CD4-positive, CD25-positive, alpha-beta regulatory T cell (primary cell): ENCODE measurements around the gene PAK5. TPM values are rescaled to one million over a fixed set of nuclear protein-coding genes. Genes with fewer than 3 reads are reported as not detected.

ENCODE experiments used
- ATAC-seq, 2 donors: fragments of 150-1000 bp; cut with Tn5 transposase; one replicate each; pipeline ENCODE4 v1.10.0; 2021; ENCODE audit warnings: low read depth in 2 of 2, moderate number of reproducible peaks in 2 of 2, moderate library complexity in 1 of 2
- DNase-seq, 3 donors: peaks; one replicate each; pipeline versions ENCODE4 v3.0.0 to v3.0.0-alpha.2; 2012 to 2022; ENCODE audit warnings: mixed read lengths in 1 of 3
- H3K27ac ChIP-seq: one replicate; pipeline ENCODE4 v1.7.0; 2013; ENCODE audit warnings: mild to moderate bottlenecking, low read length; ENCODE audit not compliant: insufficient read depth, poor library complexity, severe bottlenecking
- H3K27me3 ChIP-seq: one replicate; pipeline ENCODE4 v1.7.0; 2013; ENCODE audit warnings: low read length; ENCODE audit not compliant: control insufficient read depth, insufficient read depth
- H3K36me3 ChIP-seq: one replicate; pipeline ENCODE4 v1.7.0; 2013; ENCODE audit warnings: mild to moderate bottlenecking, low read length, moderate library complexity; ENCODE audit not compliant: control insufficient read depth, insufficient read depth
- H3K4me1 ChIP-seq: 2 replicates; pipeline ENCODE4 v1.7.0; 2013; ENCODE audit warnings: mild to moderate bottlenecking, low read length; ENCODE audit not compliant: insufficient read depth, control insufficient read depth, poor library complexity, severe bottlenecking
- H3K4me3 ChIP-seq: one replicate; pipeline ENCODE4 v1.7.0; 2013; ENCODE audit warnings: low read depth, mild to moderate bottlenecking, low read length, moderate library complexity
- H3K9me3 ChIP-seq, 2 experiments: 1 replicate in 1 of 2; 2 replicates in 1 of 2; pipeline ENCODE4 v1.7.0; 2013; ENCODE audit warnings: low read length in 2 of 2, mild to moderate bottlenecking in 1 of 2, moderate library complexity in 1 of 2; ENCODE audit not compliant: control insufficient read depth in 2 of 2
- H3K27ac Mint-ChIP-seq, 3 donors: one replicate each; pipeline ENCODE4 v1.8.0; 2020 to 2022; ENCODE audit warnings: mild to moderate bottlenecking in 3 of 3, mixed read lengths in 3 of 3, moderate library complexity in 2 of 3
- H3K27me3 Mint-ChIP-seq: one replicate; pipeline ENCODE4 v1.8.0; 2022; ENCODE audit warnings: mild to moderate bottlenecking, mixed read lengths
- H3K36me3 Mint-ChIP-seq: one replicate; pipeline ENCODE4 v1.8.0; 2020; ENCODE audit warnings: mixed read lengths
- H3K4me1 Mint-ChIP-seq, 4 donors: one replicate each; pipeline ENCODE4 v1.8.0; 2020 to 2022; ENCODE audit warnings: mixed read lengths in 4 of 4, mild to moderate bottlenecking in 1 of 4
- H3K4me3 Mint-ChIP-seq, 4 donors: one replicate each; pipeline ENCODE4 v1.8.0; 2020 to 2022; ENCODE audit warnings: mild to moderate bottlenecking in 4 of 4, mixed read lengths in 4 of 4, moderate library complexity in 3 of 4
- H3K9me3 Mint-ChIP-seq, 7 donors: one replicate each; pipeline ENCODE4 v1.8.0; 2020 to 2022; ENCODE audit warnings: mixed read lengths in 7 of 7, mild to moderate bottlenecking in 3 of 7, moderate library complexity in 2 of 7
- polyA plus RNA-seq, 4 donors: library from polyadenylated mRNA; unstranded; fragments of 300-500 nt; fragmentation: Illumina TruSeq; gene quantifications; one replicate each; pipeline ENCODE4 v1.2.3, GENCODE V29; 2021
- total RNA-seq: library from RNA; stranded (reverse); gene quantifications from one replicate; pipeline ENCODE4 v1.2.3, GENCODE V29; 2022

The PAK5 gene
- total RNA-seq (not detected), polyA plus RNA-seq (not detected)

DNA sequence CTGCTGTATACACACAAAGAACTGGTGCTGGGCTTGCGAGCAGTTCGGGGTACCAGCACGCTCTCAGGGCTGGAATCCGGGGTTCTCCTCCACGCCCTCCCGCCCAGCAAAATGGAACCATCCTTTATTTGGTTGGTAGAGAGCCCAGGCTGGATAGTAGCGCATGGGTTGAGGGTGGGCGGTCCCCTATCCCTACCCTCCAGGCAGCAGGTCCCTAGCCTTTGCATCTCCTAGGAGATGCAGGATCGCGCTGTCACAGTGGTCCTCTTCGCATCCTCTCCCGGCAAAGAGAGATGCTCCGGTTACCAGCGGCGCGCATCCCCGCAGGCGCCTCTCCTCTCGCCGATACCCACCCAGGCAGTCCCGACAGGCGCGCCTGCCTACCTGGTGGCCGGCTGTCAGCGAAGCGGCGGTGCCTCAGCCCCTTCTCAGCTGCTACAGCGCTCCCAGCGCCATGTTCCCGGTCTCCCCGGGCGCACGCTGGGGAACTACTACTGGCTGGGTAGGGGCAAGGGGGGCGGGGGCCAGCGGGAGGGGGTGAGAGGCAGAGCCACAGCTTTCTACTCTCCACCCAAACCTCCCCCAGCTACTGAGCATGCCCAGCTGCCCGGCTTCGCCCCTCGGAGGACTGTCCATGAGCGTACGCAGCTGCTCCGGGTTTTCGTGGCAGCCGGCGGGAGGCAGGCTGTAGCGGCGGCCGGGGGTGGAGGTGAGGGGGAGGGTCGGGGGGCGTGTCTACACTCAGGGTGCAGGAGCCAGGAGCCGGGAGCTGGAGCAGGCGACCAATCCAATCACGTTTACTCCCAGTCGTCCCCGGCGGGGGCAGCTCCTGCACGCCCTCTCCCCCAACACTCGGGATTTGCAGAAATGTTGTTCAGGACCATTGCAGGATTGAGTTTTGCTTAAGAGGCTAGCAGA lies at the start of gene PAK5:
TSS of gene PAK5 (minus strand) at position 699 of the 918 bp plus-strand sequence. CDS start 194,748 bp downstream, outside the sequence.
- Histone ChIP-seq H3K4me1 (no peaks in the 10 kb centered on the region), H3K9me3 (peaks cover 0 to 3% of the 10 kb centered on the region in 2 experiments), H3K27me3 (peaks cover 2% of the 10 kb centered on the region), H3K36me3 (no peaks in the 10 kb centered on the region), H3K27ac (no peak within 1 kb of the TSS), H3K4me3 (no peak within 1 kb of the TSS)
- no peak within 1 kb of the TSS for H3K4me3 Mint-ChIP-seq
- H3K36me3 Mint-ChIP-seq, result no peaks in the 10 kb centered on the region
- no peak within 1 kb of the TSS for H3K27ac Mint-ChIP-seq
- ATAC-seq (no peak), DNase-seq (no peak)
- H3K4me1 Mint-ChIP-seq, result no peaks in the 10 kb centered on the region
- H3K27me3 Mint-ChIP-seq, result peaks cover 14% of the 10 kb centered on the region
- peaks cover 0 to 9% (median 3%) of the 10 kb centered on the region in 7 donors for H3K9me3 Mint-ChIP-seq

DNA sequence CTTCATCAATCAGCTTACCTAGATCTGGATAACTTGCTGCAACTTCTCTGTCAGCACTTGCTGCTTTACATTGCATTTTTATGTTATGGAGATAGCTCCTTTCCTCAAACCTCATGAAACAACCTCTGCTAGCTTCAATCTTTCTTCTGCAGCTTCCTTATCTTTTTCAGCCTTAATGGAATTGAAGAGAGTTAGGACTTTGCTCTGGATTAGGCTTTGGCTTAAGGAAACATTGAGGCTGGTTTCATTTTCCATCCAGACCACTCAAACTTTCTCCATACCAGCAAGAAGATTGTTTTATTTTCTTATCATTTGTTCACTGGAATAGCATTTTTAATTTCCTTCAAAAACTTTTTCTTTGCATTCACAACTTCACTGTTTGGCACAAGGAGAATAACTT lies 48.8 kb upstream of the PAK5 start:
- H3K4me1 Mint-ChIP-seq, result no peaks in the 10 kb centered on the region
- ATAC-seq (no peak), DNase-seq (no peak)
- Histone ChIP-seq H3K4me3 (no peak overlapping the region), H3K27ac (no peak overlapping the region), H3K36me3 (no peaks in the 10 kb centered on the region), H3K27me3 (no peaks in the 10 kb centered on the region), H3K9me3 (no peaks in the 10 kb centered on the region), H3K4me1 (no peaks in the 10 kb centered on the region)
- H3K4me3 Mint-ChIP-seq, result no peak overlapping the region
- H3K9me3 Mint-ChIP-seq, result peaks cover 0 to 15% (median 3%) of the 10 kb centered on the region in 7 donors
- no peak overlapping the region for H3K27ac Mint-ChIP-seq
- no peaks in the 10 kb centered on the region for H3K27me3 Mint-ChIP-seq
- no peaks in the 10 kb centered on the region for H3K36me3 Mint-ChIP-seq

DNA sequence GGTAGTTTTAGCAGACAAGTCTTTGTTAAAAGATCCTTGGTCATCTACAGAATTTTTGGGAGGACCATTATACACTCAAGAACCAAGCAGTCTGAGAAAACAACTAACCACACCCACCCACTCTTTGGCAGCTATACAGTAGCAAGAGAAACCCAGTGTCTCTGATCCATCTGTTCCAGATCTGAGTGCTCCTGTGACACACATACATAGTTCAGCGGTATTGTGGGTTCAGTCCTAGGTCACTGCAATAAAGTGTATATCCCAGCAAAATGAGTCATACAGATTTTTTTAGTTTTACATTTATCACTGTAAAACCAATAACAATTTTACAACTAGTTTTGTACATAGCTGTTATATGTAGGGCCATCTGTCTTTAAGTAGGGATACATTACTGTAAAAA lies 47.4 kb upstream of the PAK5 start:
- no peak overlapping the region for H3K4me3 ChIP-seq
- no peaks in the 10 kb centered on the region for H3K36me3 ChIP-seq
- no peaks in the 10 kb centered on the region for H3K9me3 ChIP-seq
- no peaks in the 10 kb centered on the region for H3K27me3 ChIP-seq
- DNase-seq, result no peak
- Mint-ChIP-seq H3K27me3 (no peaks in the 10 kb centered on the region), H3K4me3 (no peak overlapping the region), H3K9me3 (peaks cover 0 to 15% (median 4%) of the 10 kb centered on the region in 7 donors), H3K4me1 (no peaks in the 10 kb centered on the region), H3K36me3 (no peaks in the 10 kb centered on the region), H3K27ac (no peak overlapping the region)
- ATAC-seq, result no peak
- H3K4me1 ChIP-seq, result no peaks in the 10 kb centered on the region
- H3K27ac ChIP-seq, result no peak overlapping the region

DNA sequence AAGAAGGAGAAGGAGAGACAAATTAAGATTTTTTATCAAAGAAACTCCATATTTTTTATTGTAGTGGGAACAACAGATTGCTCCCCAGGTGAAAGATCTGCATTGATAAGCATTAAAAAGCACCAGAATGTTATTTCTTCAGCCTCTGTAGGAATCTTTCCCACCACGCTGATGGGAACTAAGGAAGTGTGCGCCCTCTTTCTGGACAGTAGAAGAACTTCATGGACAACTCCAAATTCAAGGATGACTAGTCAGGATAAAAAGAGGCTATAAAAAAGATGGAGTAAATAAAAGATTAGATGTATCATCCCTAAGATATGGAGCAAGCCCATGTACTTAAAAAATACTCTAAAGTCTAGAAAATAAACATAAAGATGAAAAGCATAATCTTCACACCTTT lies 45.8 kb upstream of the PAK5 start:
- H3K9me3 ChIP-seq, result no peaks in the 10 kb centered on the region
- Mint-ChIP-seq H3K4me3 (no peak overlapping the region), H3K27me3 (no peaks in the 10 kb centered on the region)

DNA sequence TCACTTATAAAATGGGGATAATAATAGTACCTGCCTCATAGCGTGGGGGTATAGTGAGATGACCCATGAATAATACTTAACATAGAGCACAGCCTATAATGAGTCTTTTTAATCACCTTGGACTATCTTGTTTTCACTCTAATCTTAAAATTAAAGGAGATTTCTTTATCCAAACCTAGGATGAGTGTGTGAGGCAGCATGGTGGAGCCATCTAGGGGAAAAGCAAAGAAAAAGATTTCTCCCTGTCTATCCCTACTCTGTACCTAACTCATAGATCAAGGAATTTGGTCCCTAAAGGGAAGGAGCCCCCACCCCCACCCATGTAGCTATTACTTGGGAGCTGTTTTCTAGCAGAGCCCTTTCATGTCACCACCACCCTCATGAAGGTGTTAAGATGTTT lies 45.2 kb upstream of the PAK5 start:
- H3K9me3 ChIP-seq, result no peaks in the 10 kb centered on the region
- H3K36me3 ChIP-seq, result no peaks in the 10 kb centered on the region
- Mint-ChIP-seq H3K9me3 (peaks cover 0 to 7% (median 4%) of the 10 kb centered on the region in 7 donors), H3K4me1 (no peaks in the 10 kb centered on the region), H3K4me3 (no peak overlapping the region), H3K27me3 (no peaks in the 10 kb centered on the region), H3K27ac (no peak overlapping the region), H3K36me3 (no peaks in the 10 kb centered on the region)
- DNase-seq, result no peak
- H3K27me3 ChIP-seq, result no peaks in the 10 kb centered on the region
- H3K4me1 ChIP-seq, result no peaks in the 10 kb centered on the region
- no peak overlapping the region for H3K27ac ChIP-seq
- no peak overlapping the region for H3K4me3 ChIP-seq
- no peak for ATAC-seq

More for the DNA sequence above, 45.8 kb upstream of the PAK5 start:
- Histone ChIP-seq H3K36me3 (no peaks in the 10 kb centered on the region), H3K27me3 (no peaks in the 10 kb centered on the region), H3K4me1 (no peaks in the 10 kb centered on the region), H3K27ac (no peak overlapping the region), H3K4me3 (no peak overlapping the region)
- no peak overlapping the region for H3K27ac Mint-ChIP-seq
- DNase-seq (no peak), ATAC-seq (no peak)
- no peaks in the 10 kb centered on the region for H3K36me3 Mint-ChIP-seq
- peaks cover 0 to 10% (median 6%) of the 10 kb centered on the region in 7 donors for H3K9me3 Mint-ChIP-seq
- no peaks in the 10 kb centered on the region for H3K4me1 Mint-ChIP-seq

DNA sequence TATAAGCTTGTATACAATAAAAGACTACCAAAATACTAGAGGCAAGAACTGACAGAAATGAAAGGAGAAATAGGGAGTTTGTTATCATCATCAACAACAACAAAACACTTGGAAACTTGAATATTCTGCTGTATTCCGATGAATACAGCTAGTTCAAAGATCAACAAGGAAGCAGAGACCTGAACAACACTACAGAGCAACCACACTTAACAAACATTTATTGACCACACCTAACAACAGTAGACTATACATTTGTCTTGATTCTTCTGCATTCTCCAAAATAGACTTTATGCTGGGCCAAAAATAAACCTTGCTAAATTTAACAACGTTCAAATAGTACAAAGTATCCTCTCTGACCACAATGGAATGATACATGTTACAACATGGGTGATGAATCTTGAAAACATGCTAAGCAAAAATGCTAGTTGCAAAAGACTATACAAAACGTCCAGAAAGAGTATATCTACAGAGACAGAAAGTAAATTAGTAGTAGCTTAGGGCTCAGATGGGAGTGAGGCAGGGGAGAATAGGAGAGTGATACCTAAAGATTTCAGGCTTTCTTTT lies 39.1 kb upstream of the PAK5 start:
- Mint-ChIP-seq H3K36me3 (no peaks in the 10 kb centered on the region), H3K4me3 (no peak overlapping the region), H3K9me3 (peaks cover 0 to 7% (median 3%) of the 10 kb centered on the region in 7 donors)

DNA sequence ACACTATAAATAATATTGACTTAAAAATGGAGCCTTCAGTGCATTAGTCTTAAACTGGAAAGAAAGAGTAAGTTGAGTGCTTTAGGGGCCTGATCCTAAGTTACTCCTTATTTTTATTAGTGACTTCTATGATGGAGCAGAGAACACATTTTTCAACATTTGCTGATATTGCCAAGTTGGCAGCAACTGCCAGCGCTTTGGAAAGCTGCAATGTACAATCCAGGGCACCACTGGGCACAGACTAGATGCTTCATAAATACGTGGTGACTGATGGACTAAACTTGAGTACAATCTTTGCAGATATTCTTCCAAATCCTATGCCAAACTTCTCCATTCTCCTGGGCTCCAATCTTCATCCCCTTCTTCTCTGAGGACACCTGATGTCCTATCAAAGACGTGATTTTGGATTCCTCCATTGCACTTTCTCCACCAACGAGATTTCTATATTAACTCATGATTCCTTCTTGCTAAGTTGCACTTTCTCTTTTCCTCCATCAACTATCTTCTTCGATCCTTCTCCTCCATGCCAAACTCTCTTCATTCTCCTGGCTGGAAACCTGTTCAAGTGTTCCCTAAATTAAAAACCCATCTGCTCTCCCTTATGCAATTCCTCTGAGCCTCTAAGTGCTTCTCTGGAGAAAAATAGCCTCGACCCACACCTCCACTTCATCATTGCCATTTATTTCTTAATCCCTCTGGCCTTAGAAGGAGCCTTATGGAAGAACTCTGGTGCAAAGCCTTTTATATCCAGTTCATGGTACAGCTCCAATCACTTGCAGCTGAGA lies 28.5 kb upstream of the PAK5 start:
- Mint-ChIP-seq H3K27ac (no peak overlapping the region), H3K36me3 (no peaks in the 10 kb centered on the region)

More for the DNA sequence above, 39.1 kb upstream of the PAK5 start:
- no peaks in the 10 kb centered on the region for H3K27me3 Mint-ChIP-seq
- H3K27ac Mint-ChIP-seq, result no peak overlapping the region
- no peak for ATAC-seq
- H3K27ac ChIP-seq, result no peak overlapping the region
- DNase-seq, result no peak
- H3K27me3 ChIP-seq, result no peaks in the 10 kb centered on the region
- H3K4me1 Mint-ChIP-seq, result no peaks in the 10 kb centered on the region
- H3K36me3 ChIP-seq, result no peaks in the 10 kb centered on the region
- no peaks in the 10 kb centered on the region for H3K4me1 ChIP-seq
- H3K9me3 ChIP-seq, result no peaks in the 10 kb centered on the region
- H3K4me3 ChIP-seq, result no peak overlapping the region

More for the DNA sequence above, 28.5 kb upstream of the PAK5 start:
- Histone ChIP-seq H3K9me3 (no peaks in the 10 kb centered on the region), H3K36me3 (no peaks in the 10 kb centered on the region), H3K27me3 (no peaks in the 10 kb centered on the region), H3K27ac (no peak overlapping the region), H3K4me1 (no peaks in the 10 kb centered on the region), H3K4me3 (no peak overlapping the region)
- H3K4me1 Mint-ChIP-seq, result no peaks in the 10 kb centered on the region
- ATAC-seq, result no peak
- H3K27me3 Mint-ChIP-seq, result no peaks in the 10 kb centered on the region
- no peak for DNase-seq
- H3K4me3 Mint-ChIP-seq, result no peak overlapping the region
- peaks cover 0 to 12% (median 0%) of the 10 kb centered on the region in 7 donors for H3K9me3 Mint-ChIP-seq
